Measurements from ENCODE around the gene NHLRC4.

Gene NHLRC4

DNA sequence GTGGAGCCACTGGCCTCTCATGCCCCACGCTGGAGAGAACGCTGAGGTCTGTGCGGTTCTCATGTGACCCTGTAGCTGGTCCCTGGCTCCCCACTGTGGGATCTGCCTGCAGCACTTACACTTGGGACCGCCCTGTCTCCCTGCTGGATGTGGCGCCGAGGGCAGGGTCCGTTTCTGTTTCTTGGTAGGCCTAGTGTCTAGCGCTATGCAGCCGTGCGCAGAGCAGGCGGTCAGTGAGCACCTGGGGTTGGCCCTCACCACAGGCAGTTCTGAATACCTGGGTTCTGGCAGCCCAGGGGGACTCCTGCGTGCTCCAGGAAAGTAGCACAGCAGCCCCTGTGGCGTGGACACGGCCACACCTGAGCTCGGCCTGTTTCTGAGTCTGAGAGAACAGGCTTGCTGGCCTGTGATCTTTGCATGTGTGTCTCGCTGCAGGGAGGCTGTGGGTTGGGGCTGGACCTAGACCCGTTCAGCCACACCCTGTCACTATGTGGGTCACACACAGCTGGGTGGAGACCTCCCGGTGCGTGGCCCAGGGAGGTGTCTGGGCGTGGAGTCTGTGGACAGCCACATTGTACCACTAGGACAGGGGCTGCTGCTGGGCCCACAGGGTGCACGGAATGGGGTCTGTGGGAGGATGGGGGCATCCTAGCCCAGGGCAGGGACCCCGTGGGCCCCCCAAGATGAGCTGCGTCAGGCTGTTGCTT is 36.5 kb upstream of the NHLRC4 start:
- no peak for DNase-seq (ENCODE audit: extremely low read depth in 1 of 2, low read depth in 1 of 2)

DNA sequence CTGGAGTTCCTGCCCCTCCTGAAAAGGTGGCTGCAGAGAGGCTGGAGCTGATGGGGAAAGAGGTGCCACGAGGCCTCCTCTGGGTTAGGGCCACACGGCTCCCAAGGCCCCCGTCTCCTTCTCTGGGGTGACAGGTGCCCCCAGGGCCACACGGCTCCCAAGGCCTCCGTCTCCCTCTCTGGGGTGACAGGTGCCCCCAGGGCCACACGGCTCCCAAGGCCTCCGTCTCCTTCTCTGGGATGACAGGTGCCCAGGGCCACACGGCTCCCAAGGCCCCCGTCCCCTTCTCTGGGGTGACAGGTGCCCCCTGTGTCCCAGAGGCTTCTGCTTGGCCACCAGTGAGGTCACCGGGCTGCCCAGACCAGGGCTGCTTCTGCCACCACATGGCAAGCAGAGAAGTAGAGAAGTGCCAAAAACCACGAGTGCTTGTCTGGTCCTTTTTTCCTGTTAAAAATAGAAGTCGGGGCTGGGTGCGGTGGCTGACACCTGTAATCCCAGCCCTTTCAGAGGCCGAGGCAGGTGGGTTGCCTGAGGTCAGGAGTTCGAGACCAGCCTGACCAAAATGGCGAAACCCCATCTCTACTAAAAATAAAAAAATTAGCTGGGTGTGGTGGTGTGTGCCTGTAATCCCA is 35.2 kb upstream of the NHLRC4 start:
- no peak for DNase-seq (ENCODE audit: extremely low read depth in 1 of 2, low read depth in 1 of 2)

DNA sequence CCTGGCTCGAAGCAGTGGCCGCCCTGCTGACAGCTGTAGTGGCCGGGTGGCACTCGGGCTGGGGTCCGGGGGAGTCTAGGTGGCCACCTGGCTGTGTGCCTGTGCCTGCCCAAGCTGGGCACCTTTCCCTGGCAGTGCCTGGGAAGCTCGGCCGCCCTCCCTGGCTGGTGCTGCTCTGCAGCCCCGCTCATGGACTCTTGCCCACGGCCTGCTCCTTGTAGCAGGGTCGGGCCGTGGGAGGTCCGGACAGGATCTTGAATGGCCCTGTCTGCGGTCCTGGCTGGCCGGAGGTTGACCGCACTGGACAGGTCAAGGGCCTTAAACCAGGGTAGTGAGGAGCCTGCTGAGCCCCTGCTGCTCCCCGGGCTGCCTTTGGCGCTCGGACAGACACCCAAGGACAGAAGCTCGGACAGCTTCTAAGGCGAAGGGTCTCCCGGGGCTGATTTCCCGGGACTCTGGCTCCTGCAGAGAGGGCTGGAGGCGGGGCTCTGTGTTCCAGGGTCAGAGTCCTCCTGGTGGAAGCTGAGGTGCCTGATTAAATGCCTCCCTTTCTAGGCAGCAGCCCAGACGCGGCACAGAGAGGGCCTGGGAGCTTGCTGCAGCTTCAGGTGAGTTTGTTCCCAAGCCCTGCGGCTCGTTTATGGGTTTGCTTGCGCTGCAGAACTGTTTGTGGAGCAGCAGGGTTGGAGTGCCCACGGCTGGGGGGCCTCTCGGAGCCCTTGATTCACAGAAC is 33.2 kb upstream of the NHLRC4 start:
- no peak for DNase-seq (ENCODE audit: extremely low read depth in 1 of 2, low read depth in 1 of 2)

DNA sequence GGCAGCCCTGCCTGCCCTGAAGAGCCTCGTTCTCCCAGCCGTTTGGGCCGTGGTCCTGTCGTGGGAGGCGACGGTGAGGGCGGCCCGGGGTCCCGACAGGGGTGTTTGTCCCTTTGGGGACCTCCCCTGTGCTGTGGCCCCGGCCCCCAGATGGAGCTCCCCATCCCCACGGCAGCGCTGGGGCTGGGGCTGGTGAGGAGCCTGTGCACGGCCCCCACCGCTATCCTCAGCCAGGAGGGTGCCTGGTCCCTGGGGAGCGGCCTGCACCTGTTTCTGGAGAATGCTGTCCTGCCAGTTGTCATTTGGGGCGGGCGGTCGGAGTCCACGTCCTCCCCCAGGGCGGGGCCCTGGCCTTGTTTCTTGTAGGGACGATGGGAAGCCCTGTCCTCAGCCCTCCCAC is 32.7 kb upstream of the NHLRC4 start:
- DNase-seq (ENCODE audit: extremely low read depth in 1 of 2, low read depth in 1 of 2) = no peak

DNA sequence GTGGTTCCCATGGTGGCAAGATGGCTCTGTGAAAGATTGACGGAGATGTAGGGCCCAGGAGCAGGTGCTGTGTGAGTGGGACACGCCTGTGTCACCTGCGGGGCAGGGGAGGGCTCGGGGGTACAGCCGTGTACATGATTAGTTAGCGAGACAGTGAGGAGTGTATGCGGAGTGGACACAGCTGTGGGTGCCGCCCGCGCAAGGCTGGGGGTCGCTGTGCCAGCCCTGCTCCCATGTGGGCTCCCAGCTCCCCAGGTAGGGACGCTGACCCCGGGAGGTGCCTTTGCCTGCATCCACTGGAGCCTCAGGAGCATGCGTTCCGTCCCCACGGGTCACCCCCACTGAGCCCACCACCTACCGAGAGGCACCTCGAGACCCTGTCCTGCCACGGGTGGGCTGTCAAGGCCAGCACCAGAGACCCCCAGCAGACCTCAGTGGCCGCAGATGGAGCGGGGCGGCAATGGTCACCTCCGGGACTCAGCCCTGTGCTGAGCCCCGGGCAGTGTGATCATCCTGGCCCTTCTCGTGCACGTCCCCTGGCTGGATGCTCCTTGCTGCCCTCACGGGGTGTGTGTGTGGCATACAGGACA is 31.9 kb upstream of the NHLRC4 start:
- DNase-seq (ENCODE audit: extremely low read depth in 1 of 2, low read depth in 1 of 2) = no peak

DNA sequence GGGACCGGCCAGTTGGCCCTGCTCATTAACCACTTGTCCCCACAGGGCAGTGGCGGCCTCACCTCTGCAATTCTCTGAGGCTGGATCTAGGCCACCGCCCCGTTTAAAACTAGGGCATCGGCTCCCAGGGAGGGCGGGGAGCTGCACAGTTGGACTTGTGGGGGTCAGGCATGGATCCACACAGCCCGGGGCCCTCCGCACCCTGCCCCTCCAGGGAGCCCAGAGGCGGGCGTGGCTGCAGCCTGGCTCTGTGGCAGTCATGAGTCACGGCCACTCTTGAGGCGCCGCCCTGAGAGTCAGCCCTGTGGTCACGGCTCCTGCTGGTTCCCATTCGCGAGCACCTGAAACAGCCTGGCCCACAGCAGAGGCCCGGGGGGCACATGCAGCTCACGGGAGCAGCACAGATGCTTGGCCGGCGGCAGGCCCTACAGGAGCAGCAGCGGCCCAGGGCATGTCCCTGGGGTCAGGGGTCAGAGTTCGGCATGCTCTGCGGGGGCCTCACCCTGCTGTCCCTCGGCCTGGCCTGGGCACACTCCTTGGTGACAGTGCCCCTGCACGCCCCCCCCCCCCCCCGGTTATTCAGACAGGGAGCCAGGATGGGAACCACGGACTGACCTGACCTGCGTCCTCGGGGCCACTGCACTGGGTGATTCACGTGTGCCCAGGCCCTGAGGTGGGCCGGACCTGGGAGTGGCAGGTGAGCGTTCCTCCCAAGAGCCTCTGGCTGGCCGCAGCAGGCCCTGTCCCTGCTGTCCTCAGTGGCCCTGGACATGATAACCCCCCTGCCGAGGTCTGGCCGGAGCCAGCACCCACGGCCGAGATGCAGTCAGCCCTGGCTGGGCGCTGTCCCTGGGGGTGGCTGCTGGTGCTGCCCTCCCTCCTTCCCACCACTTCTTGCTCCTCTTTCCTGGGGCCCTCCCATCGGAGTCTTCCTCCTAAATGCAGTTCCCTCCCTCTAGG is 31.1 kb upstream of the NHLRC4 start:
- DNase-seq (ENCODE audit: extremely low read depth in 1 of 2, low read depth in 1 of 2) = no peak

DNA sequence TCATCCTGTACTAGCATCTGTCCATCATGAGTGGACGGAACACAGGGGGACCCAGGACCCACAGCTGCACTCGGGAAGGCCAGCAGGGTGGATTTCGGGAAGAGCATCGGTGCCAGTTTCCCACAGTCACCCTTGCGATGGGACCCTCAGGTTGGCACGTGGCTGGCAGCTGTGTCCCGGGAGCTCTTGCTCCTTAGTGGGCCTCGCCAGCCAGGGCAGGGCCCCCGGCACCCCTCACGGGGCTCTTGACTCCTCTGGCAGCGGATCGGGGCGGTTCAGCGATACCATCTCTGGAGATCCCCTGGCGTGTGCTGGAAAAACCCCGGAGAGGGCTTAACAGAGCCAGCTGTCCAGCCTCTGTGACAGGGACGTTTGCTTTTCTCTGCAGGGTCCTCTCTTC is 30.1 kb upstream of the NHLRC4 start:
- DNase-seq (ENCODE audit: extremely low read depth in 1 of 2, low read depth in 1 of 2) = no peak

DNA sequence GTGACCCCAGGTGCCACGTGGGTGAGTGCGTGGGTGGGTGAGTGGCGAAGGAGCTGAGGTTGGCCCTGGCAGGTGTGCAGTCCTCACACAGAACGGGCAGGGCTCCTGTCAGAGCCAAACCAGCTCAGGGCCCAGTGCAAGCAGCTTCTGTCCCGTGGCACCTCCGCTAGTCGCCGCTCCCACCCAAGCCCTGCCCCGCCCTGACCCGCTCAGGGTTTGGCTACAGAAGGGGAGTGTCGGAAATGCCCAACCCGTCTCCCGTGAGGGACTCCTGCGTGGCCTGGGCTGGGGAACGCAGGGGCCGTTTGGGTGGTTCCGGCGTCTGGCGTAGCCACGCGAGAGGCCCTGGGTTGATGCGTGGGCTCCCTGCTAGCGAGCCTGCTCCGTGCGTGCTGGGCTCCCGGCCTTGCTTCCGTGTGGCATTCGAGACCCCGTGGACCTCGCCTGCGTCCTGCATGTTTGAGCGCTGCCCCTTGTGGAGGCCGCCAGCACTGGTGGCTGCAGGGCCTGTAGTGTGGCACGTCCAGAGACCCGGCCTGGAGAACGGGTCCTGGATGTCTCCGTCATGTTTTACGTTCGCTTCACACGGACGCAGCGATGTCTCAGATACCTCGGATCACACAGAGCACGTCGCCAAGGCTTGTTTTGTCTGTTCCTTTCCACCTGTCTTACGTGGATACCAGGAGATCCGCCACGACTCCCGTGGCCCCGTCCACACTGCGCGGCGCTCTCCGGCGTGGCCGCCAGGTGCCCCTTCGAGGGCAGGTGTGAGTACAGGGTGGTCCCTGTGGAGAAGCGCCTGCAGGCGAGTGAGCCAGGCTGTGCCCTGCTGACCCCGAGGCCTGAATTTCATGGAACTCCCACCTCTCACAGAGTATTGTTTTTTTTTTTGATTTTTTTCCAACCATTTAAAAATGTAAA is 29.1 kb upstream of the NHLRC4 start:
- no peak for DNase-seq (ENCODE audit: extremely low read depth in 1 of 2, low read depth in 1 of 2)

DNA sequence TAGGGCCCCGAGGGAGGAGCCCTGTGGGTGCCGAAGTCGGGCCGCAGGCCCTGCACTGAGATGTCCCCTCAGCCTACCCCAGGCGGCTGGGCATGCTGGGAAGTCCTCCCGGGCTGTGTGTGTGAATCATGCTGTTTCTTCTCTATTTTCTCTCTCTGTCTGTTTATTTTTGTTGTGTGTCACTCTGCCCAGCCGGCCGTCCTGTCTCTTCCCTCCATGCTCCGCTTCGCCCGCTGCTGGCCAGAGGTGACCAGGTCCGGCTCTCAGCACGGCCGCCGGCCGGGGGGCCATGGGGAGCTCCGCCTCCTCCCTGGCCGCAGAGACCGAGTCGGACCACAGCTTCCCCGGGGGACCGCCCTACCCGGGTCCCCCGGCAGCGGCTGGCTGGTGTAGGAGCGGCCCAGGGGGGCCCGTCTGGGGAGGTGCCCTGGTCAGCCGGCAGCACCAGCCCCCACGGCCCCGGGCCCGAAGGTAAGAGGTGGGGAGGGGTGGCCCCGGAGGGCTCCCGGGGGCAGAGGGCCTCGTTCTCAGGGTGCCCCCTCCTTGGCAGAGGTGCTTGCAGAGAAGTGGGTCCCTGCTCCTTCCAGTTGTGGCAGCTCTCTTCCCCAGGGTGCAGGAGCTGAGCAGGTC is 26.8 kb upstream of the NHLRC4 start:
- DNase-seq (ENCODE audit: extremely low read depth in 1 of 2, low read depth in 1 of 2) = no peak

DNA sequence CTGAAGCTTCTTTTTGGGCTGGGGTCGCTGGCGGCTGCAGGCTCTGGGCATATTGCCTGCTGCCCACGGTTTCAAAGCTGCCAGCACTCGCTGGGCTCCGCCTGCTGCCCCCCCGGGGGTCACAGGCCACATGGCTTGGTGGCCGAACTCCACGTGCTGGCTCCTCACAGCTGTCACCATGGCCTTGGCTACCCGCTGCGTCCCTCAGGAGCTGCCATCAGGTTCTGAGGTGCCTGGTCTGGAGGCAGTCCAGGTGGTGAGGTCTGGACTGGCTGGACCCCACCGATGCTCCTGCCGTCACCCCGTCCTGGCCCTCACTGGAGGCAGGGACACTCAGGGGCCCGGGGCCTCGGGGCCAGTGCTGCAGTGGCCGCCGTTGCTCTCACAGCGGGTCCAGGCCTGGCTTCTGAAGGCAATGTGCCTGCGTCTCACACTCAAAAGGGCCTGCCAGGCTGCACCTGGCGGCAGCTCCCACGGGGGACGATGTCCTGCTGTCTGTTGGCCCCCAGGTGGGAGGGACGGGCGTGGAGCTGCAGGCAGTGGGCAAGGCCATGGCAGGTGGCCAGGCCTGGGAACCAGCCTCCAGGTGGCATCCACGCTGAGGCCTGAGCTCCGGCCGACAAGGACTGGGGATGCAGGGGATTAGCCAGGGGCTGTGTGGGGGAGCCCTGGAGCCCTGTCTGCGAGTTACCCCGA is 26.0 kb upstream of the NHLRC4 start:
- no peak for DNase-seq (ENCODE audit: extremely low read depth in 1 of 2, low read depth in 1 of 2)

DNA sequence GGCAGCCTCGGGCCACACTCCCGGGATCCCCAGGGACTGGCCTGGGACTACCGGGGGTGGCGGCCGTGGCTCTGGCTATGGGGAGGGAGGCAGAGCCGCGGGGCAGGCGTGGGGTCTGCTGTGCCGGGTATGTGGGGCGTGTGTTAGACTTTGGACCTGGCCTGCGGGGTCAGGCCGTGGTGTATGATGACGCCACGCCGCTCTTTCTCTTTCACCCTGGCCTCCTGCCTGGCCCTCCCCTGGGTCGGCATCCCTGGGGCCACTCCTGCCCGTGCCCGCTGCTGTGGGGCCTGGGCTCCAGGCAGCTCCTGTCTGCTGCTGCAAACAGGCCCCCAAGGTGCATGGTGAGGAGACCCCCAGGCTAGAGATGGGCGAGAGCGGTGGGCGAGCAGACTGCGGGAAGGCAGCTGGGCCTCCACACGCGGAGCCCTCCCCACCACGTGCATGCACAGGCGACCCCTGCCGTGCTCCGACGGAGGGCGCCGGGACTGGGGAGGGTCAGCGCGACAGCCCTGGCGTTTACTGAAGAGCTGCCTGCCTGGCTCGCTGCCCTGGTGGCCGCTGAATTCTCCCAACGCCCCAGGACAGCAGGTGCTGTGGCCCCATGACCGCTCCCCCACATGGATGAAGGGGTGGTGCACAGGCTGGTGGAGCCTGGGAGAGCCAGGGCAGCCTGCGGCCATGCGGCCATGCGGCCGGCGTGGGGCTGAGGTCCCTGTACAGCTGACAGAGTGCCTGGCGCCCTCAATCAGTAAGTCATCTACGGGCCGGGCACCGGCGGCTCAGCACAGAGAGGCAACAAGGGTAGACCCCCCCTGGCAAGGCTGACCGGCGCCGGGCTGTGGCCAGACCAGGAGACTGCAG is 23.3 kb upstream of the NHLRC4 start:
- no peak for DNase-seq (ENCODE audit: extremely low read depth in 1 of 2, low read depth in 1 of 2)

DNA sequence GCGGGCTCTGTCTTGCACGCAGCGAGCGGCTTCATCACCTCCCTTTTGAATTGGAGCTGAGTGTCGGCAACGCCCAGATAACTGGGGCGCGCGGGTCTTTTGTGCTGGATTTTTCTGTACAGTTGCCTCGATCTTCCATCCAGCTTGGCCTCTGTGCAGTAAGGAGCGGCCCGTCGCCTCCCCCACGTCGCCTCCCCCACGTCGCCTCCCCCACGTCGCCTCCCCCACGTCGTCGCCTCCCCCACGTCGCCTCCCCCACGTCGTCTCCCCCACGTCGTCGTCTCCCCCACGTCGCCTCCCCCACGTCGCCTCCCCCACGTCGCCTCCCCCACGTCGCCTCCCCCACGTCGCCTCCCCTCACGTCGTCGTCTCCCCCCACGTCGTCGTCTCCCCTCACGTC is 22.3 kb upstream of the NHLRC4 start:
- DNase-seq (ENCODE audit: extremely low read depth in 1 of 2, low read depth in 1 of 2) = no peak

DNA sequence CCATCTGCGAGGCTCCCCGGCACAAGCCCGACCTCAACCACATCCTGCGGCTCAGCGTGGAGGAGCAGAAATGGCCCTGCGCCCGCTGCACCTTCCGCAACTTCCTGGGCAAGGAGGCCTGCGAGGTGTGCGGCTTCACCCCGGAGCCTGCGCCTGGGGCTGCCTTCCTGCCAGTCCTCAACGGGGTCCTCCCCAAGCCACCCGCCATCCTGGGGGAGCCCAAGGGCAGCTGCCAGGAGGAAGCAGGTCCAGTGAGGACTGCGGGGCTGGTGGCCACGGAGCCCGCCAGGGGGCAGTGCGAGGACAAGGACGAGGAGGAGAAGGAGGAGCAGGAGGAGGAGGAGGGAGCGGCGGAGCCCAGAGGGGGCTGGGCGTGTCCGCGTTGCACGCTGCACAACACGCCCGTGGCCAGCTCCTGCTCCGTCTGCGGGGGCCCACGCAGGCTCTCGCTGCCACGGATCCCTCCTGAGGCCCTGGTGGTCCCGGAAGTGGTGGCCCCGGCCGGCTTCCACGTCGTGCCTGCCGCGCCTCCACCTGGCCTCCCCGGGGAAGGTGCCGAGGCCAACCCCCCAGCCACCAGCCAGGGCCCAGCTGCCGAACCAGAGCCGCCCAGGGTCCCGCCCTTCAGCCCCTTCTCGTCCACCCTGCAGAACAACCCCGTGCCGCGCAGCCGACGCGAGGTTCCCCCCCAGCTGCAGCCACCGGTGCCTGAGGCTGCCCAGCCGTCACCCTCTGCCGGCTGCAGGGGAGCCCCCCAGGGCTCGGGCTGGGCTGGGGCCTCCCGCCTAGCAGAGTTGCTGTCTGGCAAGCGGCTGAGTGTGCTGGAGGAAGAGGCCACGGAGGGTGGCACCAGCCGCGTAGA is 19.7 kb upstream of the NHLRC4 start:
- peak in 1 of 2 donors; percentile 30 for DNase-seq (ENCODE audit: extremely low read depth in 1 of 2, low read depth in 1 of 2)

DNA sequence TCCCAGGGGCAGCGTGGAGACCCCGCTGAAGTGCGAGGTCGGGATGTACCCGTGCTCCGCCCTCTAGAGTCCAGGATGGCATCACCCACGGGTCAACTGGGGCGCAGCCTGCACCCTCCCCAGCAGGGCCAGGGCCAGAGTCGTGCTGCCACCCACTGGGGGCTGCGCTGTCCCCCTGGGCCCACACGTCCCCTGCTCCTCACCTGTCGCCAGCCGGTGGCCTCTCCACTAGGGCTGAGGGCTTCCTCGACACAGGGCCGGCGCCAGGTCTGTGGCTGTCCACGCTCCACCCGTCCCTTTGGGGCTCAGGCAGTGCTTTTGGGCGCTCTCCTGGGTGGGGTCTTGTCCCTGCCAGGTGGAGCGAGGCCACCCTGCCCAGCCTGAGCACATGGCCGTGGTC is 18.2 kb upstream of the NHLRC4 start:
- DNase-seq (ENCODE audit: extremely low read depth in 1 of 2, low read depth in 1 of 2) = no peak

DNA sequence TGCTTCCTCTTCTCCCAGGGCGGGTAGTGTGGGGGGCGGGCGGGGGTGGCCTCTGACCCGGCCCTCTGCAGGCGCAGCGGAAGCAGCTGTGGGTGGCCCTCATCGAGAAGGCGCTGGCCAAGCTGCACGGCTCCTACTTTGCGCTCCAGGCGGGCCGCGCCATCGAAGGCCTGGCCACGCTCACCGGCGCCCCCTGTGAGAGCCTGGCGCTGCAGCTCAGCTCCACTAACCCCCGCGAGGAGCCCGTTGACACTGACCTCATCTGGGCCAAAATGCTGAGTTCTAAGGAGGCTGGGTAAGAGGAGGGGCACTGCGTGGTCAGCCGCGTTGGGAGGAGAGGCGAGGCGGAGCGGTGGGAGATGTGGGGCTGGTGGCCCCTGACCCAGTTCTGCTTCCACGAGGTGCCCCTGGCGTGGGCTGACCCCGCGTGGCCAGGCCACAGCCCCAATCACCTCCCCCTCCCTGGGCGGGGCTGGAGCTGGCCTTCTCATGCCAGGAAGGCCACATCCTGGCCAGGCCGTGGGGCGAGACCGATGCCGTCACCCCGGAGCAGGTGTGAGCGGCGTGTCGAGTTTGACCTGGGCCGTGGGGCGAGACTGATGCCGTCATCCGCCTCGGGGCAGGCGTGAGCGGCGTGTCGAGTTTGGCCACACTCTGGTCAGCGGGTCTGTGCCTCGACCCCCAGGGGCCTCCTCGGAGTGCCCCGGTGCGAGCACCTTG is 17.1 kb upstream of the NHLRC4 start:
- no peak for DNase-seq (ENCODE audit: extremely low read depth in 1 of 2, low read depth in 1 of 2)

DNA sequence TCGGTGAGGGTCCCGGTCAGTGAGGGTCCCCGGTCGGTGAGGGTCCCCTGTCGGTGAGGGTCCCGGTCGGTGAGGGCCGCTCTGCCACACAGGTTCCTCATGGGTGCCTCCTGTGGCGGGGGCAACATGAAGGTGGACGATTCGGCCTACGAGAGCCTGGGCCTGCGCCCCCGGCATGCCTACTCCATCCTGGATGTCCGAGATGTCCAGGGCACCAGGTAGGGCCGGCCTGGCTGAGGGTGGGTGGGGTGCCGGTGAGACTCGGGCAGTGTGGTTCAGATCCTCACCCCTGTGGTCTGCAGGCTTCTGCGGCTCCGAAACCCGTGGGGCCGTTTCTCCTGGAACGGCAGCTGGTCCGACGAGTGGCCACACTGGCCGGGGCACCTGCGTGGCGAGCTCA is 15.6 kb upstream of the NHLRC4 start:
- no peak for DNase-seq (ENCODE audit: extremely low read depth in 1 of 2, low read depth in 1 of 2)

Measured in stimulated activated CD8-positive, alpha-beta memory T cell treated with anti-CD3 and anti-CD28 coated beads, Interleukin-7, amount 100 ng/mL, for 48 hours (primary cell).